ENCODE measurements around the gene GNAI3.

- no peak for TF ChIP-seq EZH2 (IDR thresholded peaks at IDR 0.05; ENCODE audit: borderline replicate concordance, low read depth, low read length, severe bottlenecking)
- TF ChIP-seq CTCF (IDR thresholded peaks at IDR 0.05; ENCODE audit: extremely low read depth in 1 of 2, insufficient read depth in 1 of 2, low read depth in 1 of 2, low read length in 2 of 2) = no peak
- TF ChIP-seq POLR2A (IDR thresholded peaks at IDR 0.05; ENCODE audit: low read depth, low read length) = no peak
- TF ChIP-seq POLR2AphosphoS5 (IDR thresholded peaks at IDR 0.05; ENCODE audit: insufficient read depth, low read depth, low read length) = no peak
- no peak for TF ChIP-seq FOS (IDR thresholded peaks at IDR 0.05; ENCODE audit: borderline replicate concordance, insufficient read depth, low read length)
- TF ChIP-seq JUN (IDR thresholded peaks at IDR 0.05; ENCODE audit: borderline replicate concordance, insufficient read depth, insufficient read length, low read depth) = no peak
- no peak for TF ChIP-seq MYC (IDR thresholded peaks at IDR 0.05; ENCODE audit: low read depth, low read length)
- no peak for TF ChIP-seq MAX (IDR thresholded peaks at IDR 0.05; ENCODE audit: insufficient read depth, insufficient read length)
- TF ChIP-seq GATA2 (IDR thresholded peaks at IDR 0.05; ENCODE audit: insufficient read depth, insufficient read length, low read depth, low read length) = no peak
Measured at GRCh38 chr1:109644670-109645069, 96.3 kb downstream of the GNAI3 start.

All from endothelial cell of umbilical vein (primary cell).